ENCODE measurements around the gene EXOC6B.

EXOC6B gene

GRCh38 chr2:72738096-72738495 is 87.7 kb downstream of the EXOC6B start:
- no peak for DNase-seq (ENCODE audit: low spot score)

DNA sequence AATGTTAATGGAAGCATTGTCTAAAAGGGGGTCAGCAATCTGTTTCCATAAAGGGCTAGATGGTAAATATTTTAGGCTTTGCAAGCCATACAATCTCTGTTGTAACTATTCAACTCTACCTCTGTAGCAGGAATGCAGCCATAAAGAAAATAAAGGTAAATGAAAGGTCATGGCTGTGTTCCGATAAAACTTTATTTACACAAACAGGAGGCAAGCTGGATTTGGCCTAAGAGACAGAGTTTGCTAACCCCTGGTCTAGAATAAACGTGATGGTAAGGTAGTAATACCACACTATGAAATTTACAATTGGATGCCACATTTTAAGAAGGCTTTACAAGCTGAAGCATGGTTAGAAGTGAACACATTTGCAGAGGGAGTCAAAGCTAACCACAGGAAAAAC is 91.4 kb downstream of the EXOC6B start:
- DNase-seq (ENCODE audit: low spot score), result no peak

DNA sequence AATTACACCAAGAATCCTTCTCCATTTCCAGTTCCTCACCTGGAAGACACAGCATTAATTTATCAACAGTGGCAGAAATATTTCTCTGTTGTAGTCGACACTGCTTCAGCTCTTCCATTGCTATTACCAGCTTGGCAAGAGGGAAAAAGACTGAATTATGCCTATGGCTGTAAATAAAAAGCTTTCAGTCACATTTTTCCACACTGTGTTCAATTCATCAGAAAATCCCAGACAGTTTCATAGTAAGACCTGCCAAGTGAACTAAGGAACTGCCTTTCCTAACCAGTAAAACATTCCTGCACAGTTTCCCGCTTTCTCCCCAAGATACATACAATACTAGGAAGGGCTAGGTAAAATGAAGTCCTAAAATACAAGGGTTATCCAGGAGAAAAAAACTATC is 94.7 kb downstream of the EXOC6B start:
- no peak for DNase-seq (ENCODE audit: low spot score)

GRCh38 chr2:72727356-72727755 is 98.5 kb downstream of the EXOC6B start:
- DNase-seq (ENCODE audit: low spot score), result no peak

- DNase-seq (ENCODE audit: low spot score), result no peak
These were observed 102.0 kb downstream of the EXOC6B start for GRCh38 chr2:72723769-72724370.

DNA sequence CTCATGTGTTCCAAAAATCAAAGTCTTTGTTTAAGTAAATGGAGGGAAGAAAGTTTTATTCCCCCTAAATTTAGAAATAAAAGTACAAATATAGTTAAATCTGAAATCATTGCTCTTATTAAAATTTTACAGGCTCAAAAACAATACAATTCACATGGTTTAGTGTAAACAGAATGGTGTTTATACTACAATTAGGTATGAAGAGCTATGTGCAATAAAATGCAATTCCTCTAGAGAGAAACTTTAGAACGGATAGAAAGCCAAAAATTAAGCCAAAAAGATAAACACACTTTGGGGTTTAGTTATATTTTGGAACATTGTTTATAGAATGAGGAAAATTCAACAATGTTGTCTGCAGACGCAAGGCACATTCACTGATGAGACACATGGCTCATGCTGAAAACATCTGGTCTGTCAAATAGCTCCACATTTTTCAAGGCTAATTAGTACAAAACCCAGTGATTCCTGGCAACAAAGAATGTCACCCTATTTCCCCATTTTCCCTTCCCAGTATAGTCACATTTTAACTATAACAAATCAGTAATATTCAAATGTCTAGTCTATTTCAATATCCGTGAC is 103.3 kb downstream of the EXOC6B start:
- peak; percentile 72 for DNase-seq (ENCODE audit: low spot score)

DNA sequence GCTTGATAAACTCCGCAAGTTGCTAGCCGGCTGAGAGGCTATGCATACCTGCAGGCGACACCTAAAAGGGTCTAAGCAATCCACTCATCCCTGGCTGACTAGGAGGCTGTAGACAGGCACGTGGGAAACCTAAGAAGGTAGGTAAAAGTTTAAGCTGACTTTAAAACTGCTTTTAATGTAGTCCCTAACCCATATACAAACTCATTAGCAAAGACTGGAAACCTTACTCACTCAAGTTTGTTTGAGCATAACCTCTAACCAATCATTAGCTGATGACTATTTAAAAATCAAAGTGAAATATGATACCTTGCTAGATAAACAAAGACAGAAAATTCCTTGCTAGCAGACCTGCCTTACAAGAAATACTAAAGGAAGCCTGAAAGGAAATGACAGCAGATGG is 106.4 kb downstream of the EXOC6B start:
- DNase-seq (ENCODE audit: low spot score), result no peak

DNA sequence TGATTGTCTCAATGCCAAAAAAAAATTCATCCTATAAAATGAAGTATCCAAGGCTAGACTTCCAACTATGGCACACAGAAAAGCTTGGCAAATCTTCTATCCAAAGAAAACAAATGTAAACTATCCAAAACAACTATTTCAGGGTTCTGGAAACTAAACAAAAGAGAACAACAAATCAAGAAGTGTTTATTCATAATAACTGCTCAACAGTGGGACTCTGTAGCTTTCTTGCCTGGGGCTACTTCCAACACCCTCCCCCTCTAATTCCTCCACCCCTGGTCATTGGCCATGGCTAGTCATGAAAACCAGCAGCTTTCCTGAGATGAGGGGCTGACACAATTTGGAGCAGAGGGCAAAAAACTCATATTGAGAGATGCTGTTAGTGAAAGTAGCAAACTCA is 107.0 kb downstream of the EXOC6B start:
- DNase-seq (ENCODE audit: low spot score), result no peak

GRCh38 chr2:72716601-72717000 is 109.2 kb downstream of the EXOC6B start:
- no peak for DNase-seq (ENCODE audit: low spot score)

DNA sequence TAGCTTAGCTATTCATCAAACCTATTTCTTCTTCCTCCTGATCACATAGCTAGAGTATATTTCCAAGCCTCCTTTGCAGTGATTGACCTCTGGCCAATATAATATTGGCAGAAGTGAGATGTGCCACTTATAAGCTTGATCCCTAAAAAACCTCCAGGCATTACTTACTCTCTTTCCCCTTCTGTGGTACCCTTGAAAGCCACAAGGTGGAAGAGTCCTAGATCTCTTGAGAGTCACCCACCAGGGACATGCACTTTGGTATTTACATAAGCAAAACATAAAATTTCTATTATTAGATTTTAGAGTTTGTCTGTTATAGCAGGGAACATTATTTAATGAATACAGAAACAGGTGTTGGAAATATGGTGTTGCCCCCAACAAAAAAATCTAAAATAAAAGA is 112.0 kb downstream of the EXOC6B start:
- DNase-seq (ENCODE audit: low spot score), result no peak

DNA sequence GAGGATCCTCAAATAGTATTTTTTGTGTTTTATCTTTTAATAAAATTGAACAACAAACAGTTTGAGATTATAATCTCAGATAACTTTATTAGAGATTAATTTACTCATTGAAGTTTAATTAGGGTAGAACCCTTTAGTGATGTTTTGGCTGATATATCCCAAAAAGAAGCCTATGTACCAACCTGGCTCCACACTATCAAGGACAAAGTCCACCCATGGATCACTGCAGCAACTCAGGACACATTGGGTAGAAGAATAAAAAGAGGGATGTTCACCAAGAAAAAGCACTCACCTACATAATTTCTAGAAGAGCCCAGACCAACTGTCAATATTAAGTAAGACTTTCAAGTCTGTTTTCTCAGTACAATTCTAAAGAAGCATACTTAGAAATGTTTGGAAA is 112.9 kb downstream of the EXOC6B start:
- DNase-seq (ENCODE audit: low spot score), result no peak

DNA sequence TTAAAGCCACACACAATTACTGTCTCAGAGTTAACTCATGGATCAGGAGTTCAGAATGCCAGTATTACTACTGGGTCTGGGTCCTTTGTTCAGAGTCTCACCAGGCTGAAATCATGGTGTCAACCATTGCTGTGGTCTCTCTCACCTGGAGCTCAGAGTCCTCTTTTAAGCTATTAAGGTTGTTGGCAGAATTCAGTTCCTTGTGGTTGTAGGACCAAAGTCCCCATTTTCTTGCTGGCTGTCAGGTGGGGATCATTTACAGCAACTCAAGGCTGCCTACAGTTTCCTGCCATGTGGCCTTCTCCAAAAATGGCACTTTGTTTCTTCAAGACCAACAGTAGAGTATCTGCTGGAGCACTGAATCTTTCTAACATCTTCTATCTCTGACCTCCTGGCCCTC is 113.5 kb downstream of the EXOC6B start:
- DNase-seq (ENCODE audit: low spot score), result no peak

DNA sequence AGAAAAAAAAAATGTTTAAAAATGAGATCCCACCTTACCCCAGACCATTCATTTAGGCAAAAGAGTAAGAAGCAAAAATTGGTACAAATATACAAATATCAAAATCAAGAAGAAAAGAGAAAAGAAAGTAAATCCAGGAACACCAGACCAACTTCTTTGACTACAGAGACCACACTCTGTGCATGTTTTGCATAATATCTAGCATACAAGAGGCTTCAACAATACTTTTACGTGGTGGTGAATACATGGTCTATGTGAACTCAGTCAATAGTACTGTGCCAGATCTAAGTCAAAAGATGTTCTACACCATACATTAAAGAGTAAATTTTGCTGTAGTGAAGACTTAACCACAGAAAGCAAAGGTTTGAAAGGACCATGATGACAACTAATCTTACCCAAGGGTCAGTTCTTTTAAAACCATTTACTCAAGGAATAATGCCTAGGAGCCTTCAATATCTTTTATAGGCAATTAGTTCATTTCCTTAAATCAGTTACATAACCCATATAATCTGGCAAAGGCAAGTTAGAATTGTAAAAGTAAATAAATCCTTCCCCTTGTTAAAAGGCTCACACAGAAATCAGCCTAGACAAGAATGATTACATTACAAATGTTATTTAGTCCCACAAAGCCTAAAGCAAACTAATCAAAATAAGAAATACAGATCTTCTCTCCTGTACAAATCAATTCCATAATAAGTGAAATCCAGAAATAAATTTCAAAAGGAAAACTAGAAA is 115.2 kb downstream of the EXOC6B start:
- no peak for DNase-seq (ENCODE audit: low spot score)

GRCh38 chr2:72708236-72708635 is 117.6 kb downstream of the EXOC6B start:
- no peak for DNase-seq (ENCODE audit: low spot score)

- no peak for DNase-seq (ENCODE audit: low spot score)
These were observed 127.5 kb downstream of the EXOC6B start for GRCh38 chr2:72698300-72698699.

DNA sequence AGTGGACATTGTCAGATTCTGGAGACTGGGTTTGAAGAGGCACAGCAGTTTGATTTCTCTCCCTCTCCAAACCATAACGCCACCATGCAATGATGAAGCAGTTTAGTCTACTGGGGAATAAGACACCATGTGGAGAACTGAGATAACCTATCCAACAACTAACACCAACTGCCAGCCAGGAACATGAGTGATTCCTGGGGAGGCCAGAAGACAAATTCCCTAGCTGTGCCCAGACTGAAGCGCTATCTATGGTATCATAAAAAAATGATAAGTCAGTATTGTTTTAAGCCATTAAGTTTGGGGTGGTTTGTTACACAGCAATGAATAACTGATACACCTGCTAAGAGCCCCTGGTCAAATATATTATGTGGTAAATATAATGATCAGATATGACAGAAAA is 129.3 kb downstream of the EXOC6B start:
- no peak for DNase-seq (ENCODE audit: low spot score)

GRCh38 chr2:72695676-72696075 is 130.2 kb downstream of the EXOC6B start:
- no peak for DNase-seq (ENCODE audit: low spot score)

DNA sequence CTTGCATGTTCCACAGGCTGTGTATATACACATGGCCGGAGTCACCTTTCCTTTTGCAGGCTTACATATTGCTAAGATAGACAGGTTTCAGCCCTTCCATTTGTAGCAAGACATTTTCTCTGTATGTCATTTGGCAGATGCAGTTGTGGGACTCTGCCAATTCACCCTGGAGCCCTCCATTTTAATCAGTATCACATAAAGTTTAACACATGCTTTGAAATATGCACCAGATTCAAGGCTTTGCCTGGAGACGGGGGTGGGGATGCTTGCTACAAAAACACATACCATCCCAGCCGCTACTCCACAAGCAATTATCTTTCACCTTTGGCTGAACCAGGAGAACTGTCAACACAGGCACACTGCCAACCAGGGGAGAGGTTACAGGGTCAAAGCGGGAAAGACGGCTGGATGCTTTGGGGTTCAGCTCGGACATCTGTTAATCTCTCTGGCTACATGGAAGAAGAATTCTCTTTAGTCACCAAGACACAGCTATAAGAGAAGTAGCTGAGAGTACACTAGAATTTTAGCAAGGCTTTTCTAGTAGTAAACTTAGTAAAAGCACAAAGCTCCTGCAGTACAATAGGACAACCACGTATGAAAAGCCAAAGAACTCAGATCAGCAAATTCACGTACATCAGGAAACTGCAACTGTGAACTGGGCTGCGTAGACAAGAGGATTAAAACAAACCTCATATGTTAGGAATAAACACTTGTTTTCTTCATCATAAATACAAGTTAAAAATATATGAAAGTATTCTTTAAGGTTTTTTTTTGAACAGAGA is 130.9 kb downstream of the EXOC6B start:
- DNase-seq (ENCODE audit: low spot score), result peak; percentile 13

DNA sequence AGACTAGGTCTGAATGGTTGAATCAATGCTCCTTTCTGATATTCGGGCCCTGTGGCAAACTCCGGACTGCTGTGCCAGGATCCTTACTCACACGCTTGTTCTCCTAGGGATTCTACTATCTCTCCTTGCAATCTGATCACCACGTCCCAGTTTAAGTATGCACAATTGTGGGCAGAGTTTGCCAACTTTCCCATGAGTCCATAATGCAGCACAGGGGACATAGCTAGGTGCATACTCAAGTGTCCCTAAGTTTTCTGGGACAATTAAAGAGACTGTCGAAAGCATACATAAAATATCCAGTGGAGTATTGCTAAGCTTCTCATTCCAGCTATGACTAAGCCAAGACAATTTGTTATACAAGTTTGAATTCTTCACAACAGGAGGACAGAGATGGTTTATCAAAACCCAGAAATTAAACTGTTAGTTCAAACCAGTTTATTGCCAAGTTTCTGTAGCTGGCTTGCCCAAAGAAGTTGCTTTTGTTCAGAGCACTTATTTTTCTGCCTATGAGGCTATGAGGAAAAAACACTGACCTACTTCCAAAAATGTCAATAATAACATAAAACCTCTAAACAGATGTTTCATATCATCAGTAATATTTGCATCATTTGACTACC is 136.1 kb downstream of the EXOC6B start:
- no peak for DNase-seq (ENCODE audit: low spot score)

- no peak for DNase-seq (ENCODE audit: low spot score)
These were observed 140.1 kb downstream of the EXOC6B start for GRCh38 chr2:72685638-72686213.

DNA sequence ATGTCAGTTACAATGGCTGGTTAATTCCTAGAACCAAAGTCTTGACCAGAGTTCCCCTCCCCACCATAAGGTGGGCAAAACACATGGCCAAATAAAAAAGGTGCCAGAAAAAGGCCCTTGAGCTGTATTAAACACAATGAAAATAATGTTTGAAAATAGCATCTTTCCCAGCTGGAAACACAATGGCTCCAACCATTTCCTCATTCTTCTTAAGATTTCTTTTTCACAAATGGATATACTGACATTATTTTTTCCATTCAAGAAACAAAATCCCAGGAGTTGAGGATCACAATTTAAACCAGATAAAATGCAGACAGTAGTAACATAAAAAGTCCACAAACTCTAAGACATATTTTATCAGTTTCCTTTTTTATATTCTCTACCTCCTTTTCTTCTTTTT is 143.8 kb downstream of the EXOC6B start:
- no peak for DNase-seq (ENCODE audit: low spot score)
